AG04449 (cell line): ENCODE results near the gene IPO4.

Source experiments
- CTCF ChIA-PET: fragments of 350-600 bp; formaldehyde crosslinking; extraction: SDS; loops from one replicate; lab custom pipeline; 2021; ENCODE audit warnings: antibody characterized with exemption; lab: Yijun Ruan, JAX
- POLR2A ChIA-PET: fragments of 400-600, 350-600 bp; formaldehyde crosslinking; extraction: SDS; loops from one replicate; lab custom pipeline; 2020; ENCODE audit warnings: antibody characterized with exemption, inconsistent platforms; lab: Yijun Ruan, JAX
- DNase-seq: peaks from one replicate; pipeline ENCODE4 v3.0.0-alpha.2; 2010; ENCODE audit warnings: low read depth, low spot score
- H3K4me3 ChIP-seq: 2 replicates; pipeline ENCODE4 v1.5.1; 2011; ENCODE audit warnings: low read depth, mild to moderate bottlenecking, control low read depth, low read length
- TF ChIP-seq, protein P1 (sequence below): IDR thresholded peaks from one replicate; pipeline ENCODE4 v1.5.1; 2011; ENCODE audit warnings: mild to moderate bottlenecking, moderate library complexity, low read length, control low read depth, inconsistent platforms; ENCODE audit not compliant: insufficient read depth; ENCODE audit errors: missing control alignments

The IPO4 gene

DNA sequence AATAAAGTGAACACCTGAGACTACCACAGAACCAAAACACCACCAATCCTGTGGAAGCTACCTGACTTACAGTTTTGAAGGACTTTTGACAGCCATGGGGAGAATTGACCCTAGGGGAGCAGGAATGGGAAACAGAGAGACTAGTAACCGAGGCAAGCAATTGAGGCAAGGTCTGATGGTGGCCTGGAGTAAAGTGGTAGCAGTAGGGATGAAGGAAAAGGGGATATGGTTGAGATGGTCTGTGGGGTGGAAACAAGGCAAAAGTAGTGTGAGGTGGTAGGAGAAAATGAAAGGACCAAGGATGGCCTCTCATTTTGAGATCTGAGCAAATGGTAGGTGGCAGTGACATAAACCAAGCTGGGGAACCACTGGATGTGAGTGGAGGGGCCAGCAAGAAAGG lies 31.8 kb downstream of the IPO4 start:
- ChIA-PET CTCF (interaction anchor here (1.2 to 1.7 kb wide), 4 partner anchors 10 to 151 kb away, joined by 3 to 8 read pairs (median 4); partner anchors contain the start of genes CIDEB and RNF31), POLR2A (interaction anchor here (1.7 kb wide), 1 partner anchor 10 kb away, joined by 5 read pairs; the partner anchor contains the start of genes PSME2 and RNF31)
- no peak overlapping the region for H3K4me3 ChIP-seq
- TF ChIP-seq, protein P1, sequence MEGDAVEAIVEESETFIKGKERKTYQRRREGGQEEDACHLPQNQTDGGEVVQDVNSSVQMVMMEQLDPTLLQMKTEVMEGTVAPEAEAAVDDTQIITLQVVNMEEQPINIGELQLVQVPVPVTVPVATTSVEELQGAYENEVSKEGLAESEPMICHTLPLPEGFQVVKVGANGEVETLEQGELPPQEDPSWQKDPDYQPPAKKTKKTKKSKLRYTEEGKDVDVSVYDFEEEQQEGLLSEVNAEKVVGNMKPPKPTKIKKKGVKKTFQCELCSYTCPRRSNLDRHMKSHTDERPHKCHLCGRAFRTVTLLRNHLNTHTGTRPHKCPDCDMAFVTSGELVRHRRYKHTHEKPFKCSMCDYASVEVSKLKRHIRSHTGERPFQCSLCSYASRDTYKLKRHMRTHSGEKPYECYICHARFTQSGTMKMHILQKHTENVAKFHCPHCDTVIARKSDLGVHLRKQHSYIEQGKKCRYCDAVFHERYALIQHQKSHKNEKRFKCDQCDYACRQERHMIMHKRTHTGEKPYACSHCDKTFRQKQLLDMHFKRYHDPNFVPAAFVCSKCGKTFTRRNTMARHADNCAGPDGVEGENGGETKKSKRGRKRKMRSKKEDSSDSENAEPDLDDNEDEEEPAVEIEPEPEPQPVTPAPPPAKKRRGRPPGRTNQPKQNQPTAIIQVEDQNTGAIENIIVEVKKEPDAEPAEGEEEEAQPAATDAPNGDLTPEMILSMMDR, result no peak
- DNase-seq, result no peak

DNA sequence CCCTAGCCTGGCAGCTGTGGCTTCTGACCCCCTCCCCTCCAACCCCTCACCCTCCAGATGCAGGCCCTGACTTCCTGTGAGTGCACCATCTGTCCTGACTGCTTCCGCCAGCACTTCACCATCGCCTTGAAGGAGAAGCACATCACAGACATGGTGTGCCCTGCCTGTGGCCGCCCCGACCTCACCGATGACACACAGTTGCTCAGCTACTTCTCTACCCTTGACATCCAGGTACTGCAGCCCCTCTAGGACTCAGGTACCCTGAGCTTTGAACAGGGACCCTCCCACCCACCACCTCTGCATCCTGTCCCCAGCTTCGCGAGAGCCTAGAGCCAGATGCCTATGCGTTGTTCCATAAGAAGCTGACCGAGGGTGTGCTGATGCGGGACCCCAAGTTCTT lies 33.5 kb downstream of the IPO4 start:
- no peak overlapping the region for H3K4me3 ChIP-seq
- TF ChIP-seq, protein P1, result no peak
- no peak for DNase-seq
- POLR2A ChIA-PET, result interaction anchor here (1.7 kb wide), 1 partner anchor 8 kb away, joined by 5 read pairs; the partner anchor contains the start of genes PSME2 and RNF31
- CTCF ChIA-PET, result interaction anchor here (1.2 to 1.7 kb wide), 2 partner anchors 8 to 88 kb away, joined by 5 to 8 read pairs; partner anchors contain the start of genes RNF31 and TINF2

DNA sequence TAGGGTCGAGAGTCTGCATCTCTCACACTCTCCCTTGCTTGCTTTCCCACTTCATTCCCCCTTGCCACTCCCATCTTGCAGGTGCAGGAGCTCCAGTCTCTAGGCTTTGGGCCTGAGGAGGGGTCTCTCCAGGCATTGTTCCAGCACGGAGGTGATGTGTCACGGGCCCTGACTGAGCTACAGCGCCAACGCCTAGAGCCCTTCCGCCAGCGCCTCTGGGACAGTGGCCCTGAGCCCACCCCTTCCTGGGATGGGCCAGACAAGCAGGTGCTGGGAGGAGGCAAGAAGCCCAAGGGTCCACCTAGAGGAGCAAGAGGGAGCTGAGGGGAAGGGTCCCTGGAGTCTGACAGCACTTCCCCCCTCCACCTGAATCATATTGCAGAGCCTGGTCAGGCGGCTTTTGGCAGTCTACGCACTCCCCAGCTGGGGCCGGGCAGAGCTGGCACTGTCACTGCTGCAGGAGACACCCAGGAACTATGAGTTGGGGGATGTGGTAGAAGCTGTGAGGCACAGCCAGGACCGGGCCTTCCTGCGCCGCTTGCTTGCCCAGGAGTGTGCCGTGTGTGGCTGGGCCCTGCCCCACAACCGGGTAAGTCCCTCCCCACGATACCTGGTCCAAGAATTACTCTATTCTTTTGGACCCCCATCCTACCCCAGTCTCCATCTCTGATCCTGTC lies 37.1 kb downstream of the IPO4 start:
- POLR2A ChIA-PET, result interaction anchor here (1.3 to 2.2 kb wide), 3 partner anchors 9 to 37 kb away, joined by 4 to 8 read pairs (median 7); partner anchors contain the start of genes EMC9, IPO4 and IRF9
- H3K4me3 ChIP-seq, result no peak overlapping the region
- no peak for DNase-seq
- CTCF ChIA-PET, result interaction anchor here (0.7 to 8.8 kb wide), 4 partner anchors 9 to 145 kb away, joined by 3 to 165 read pairs (median 4); partner anchors contain the start of genes IRF9 and REC8
- TF ChIP-seq, protein P1, result no peak

DNA sequence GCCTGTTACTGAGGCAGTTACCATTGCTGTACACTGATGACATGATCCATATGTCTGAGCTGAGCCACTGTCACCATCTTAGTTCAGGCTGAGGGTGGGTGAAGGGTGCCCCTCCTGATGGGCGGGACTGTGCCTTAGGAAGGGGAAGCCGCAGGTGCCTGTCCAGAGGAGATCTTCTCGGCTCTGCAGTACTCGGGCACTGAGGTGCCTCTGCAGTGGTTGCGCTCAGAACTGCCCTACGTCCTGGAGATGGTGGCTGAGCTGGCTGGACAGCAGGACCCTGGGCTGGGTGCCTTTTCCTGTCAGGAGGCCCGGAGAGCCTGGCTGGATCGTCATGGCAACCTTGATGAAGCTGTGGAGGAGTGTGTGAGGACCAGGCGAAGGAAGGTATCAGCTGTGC lies 37.6 kb downstream of the IPO4 start:
- CTCF ChIA-PET, result interaction anchor here (0.7 to 8.8 kb wide), 4 partner anchors 10 to 146 kb away, joined by 3 to 165 read pairs (median 4); partner anchors contain the start of genes IRF9 and REC8
- POLR2A ChIA-PET, result interaction anchor here (1.3 to 2.2 kb wide), 3 partner anchors 10 to 38 kb away, joined by 4 to 8 read pairs (median 7); partner anchors contain the start of genes EMC9, IPO4 and IRF9
- no peak overlapping the region for H3K4me3 ChIP-seq
- TF ChIP-seq, protein P1, result no peak
- DNase-seq, result no peak

DNA sequence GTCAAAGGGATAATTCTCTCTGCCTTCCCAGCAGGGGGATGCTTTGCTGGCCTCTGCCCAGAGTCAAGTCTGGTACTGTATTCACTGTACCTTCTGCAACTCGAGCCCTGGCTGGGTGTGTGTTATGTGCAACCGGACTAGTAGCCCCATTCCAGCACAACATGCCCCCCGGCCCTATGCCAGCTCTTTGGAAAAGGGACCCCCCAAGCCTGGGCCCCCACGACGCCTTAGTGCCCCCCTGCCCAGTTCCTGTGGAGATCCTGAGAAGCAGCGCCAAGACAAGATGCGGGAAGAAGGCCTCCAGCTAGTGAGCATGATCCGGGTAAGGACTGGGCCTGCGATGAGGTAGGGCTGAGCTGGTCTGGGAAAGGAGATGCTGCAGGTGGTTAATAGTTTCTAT lies 38.0 kb downstream of the IPO4 start:
- CTCF ChIA-PET, result interaction anchor here (0.7 to 8.8 kb wide), 3 partner anchors 10 to 146 kb away, joined by 3 to 165 read pairs (median 4); partner anchors contain the start of genes IRF9 and REC8
- POLR2A ChIA-PET, result interaction anchor here (0.6 to 2.2 kb wide), 4 partner anchors 10 to 78 kb away, joined by 4 to 8 read pairs (median 6); partner anchors contain the start of genes EMC9, IPO4 and IRF9
- H3K4me3 ChIP-seq, result no peak overlapping the region
- TF ChIP-seq, protein P1, result no peak
- DNase-seq, result no peak
